ENCODE measurements around the gene SYNGR3. TPM values are rescaled to one million over a fixed set of nuclear protein-coding genes. Genes with fewer than 3 reads are reported as not detected.

SYNGR3 gene
- polyA plus RNA-seq, 3 donors, result 0.20 to 0.29 TPM; not detected in 1

- Histone ChIP-seq H3K9ac (ENCODE audit: insufficient read depth, low read length, poor library complexity, severe bottlenecking) (no peak within 1 kb of the TSS), H3K9me3 (replicated peaks in 1 of 2; ENCODE audit: control insufficient read depth in 1 of 2, insufficient read depth in 1 of 2, low read length in 2 of 2) (peaks cover 0 to 17% of the 10 kb centered on the region in 2 donors), H3K79me2 (ENCODE audit: insufficient read depth, low read length) (no peaks in the 10 kb centered on the region), H3K36me3 (replicated peaks in 1 of 2; ENCODE audit: control insufficient read depth in 1 of 2, insufficient read depth in 2 of 2, low read length in 2 of 2) (peaks cover 31 to 35% of the 10 kb centered on the region in 2 donors), H3K27me3 (ENCODE audit: control insufficient read depth in 2 of 2, insufficient read depth in 2 of 2, low read length in 2 of 2) (peaks cover 30 to 48% of the 10 kb centered on the region in 2 donors), H4K20me1 (ENCODE audit: insufficient read depth, low read length) (peaks cover 8% of the 10 kb centered on the region), H3K4me2 (replicated peaks; ENCODE audit: extremely low read depth, low read length, poor library complexity, severe bottlenecking) (no peak within 1 kb of the TSS), H3K4me1 (ENCODE audit: control insufficient read depth in 1 of 2, insufficient read depth in 2 of 2, low read length in 2 of 2) (peaks cover 20 to 28% of the 10 kb centered on the region in 2 donors), H3K4me3 (replicated peaks in 1 of 3; ENCODE audit: low read depth in 2 of 3, low read length in 3 of 3) (no peak within 1 kb of the TSS), H2AFZ (ENCODE audit: insufficient read depth, low read depth, low read length, poor library complexity, severe bottlenecking) (no peak within 1 kb of the TSS), H3K27ac (ENCODE audit: low read depth in 1 of 2, low read length in 2 of 2) (no peak within 1 kb of the TSS)
- intact Hi-C loops (cut with micrococcal nuclease), result no loop called here
- peak within 1 kb of the TSS in 1 of 2 donors; percentile 89 for H3K4me3 Mint-ChIP-seq
- no peak for TF ChIP-seq CTCF (IDR thresholded peaks at IDR 0.05)
- peaks cover 18% of the 10 kb centered on the region for H3K4me1 Mint-ChIP-seq
- H3K36me3 Mint-ChIP-seq, result peaks cover 34 to 42% of the 10 kb centered on the region in 2 donors
- peaks cover 0 to 12% (median 5%) of the 10 kb centered on the region in 7 donors for H3K9me3 Mint-ChIP-seq
- peaks cover 46 to 63% (median 49%) of the 10 kb centered on the region in 3 donors for H3K27me3 Mint-ChIP-seq (ENCODE audit: low read depth in 3 of 3)
- H3K27ac Mint-ChIP-seq, result peak within 1 kb of the TSS in 2 of 7 donors; percentile 59 to 81
- DNase-seq, result no peak
- 41% methylated on average over 3 of the region's 6 CpGs for WGBS (ENCODE audit: insufficient coverage)
Measured at GRCh38 chr16:1981398-1981836, 8.4 kb upstream of the SYNGR3 start, which contains the start of gene NOXO1. TSS of gene NOXO1 (minus strand) at chr16:1981469. CDS start at chr16:1981179, 290 bp downstream.

DNA sequence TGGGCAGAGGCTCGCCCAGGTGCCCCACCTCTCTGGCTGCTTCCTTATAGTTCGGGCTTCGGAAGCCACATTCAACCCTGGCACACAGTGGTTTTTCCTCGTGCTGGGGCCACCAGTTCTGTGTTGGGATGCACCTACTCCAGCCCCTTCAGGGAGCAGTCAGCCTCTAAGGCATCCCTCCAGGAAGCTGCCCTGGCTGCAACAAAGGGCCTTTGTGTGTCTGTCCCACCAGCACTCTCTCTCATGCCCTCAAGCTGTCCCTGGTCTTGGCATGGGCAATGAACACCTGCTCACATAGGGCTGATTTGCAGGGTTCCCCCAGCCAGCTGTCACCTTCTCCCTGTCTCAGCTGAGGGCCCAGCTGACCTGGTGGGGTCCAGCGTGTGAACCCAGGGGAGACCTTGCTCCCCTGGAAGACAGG is 7.7 kb upstream of the SYNGR3 start:
- WGBS (ENCODE audit: insufficient coverage), result 62% methylated on average over 4 of the region's 5 CpGs
- H3K36me3 Mint-ChIP-seq, result peaks cover 35 to 43% of the 10 kb centered on the region in 2 donors
- no peak overlapping the region for H3K27ac ChIP-seq (ENCODE audit: low read depth in 1 of 2, low read length in 2 of 2)
- H3K4me1 ChIP-seq (ENCODE audit: control insufficient read depth in 1 of 2, insufficient read depth in 2 of 2, low read length in 2 of 2), result peaks cover 20 to 28% of the 10 kb centered on the region in 2 donors
- H4K20me1 ChIP-seq (ENCODE audit: insufficient read depth, low read length), result peaks cover 8% of the 10 kb centered on the region
- H3K4me3 Mint-ChIP-seq, result peak overlapping the region in 1 of 2 donors; percentile 89
- no peak overlapping the region for H3K4me2 ChIP-seq (replicated peaks; ENCODE audit: extremely low read depth, low read length, poor library complexity, severe bottlenecking)
- H3K4me3 ChIP-seq (replicated peaks in 1 of 3; ENCODE audit: low read depth in 2 of 3, low read length in 3 of 3), result no peak overlapping the region
- peaks cover 46 to 63% (median 49%) of the 10 kb centered on the region in 3 donors for H3K27me3 Mint-ChIP-seq (ENCODE audit: low read depth in 3 of 3)
- H3K27me3 ChIP-seq (ENCODE audit: control insufficient read depth in 2 of 2, insufficient read depth in 2 of 2, low read length in 2 of 2), result peaks cover 30 to 48% of the 10 kb centered on the region in 2 donors
- no peak for DNase-seq
- H3K79me2 ChIP-seq (ENCODE audit: insufficient read depth, low read length), result no peaks in the 10 kb centered on the region
- H3K9me3 Mint-ChIP-seq, result peaks cover 0 to 12% (median 5%) of the 10 kb centered on the region in 7 donors
- peaks cover 18% of the 10 kb centered on the region for H3K4me1 Mint-ChIP-seq
- no peak for TF ChIP-seq CTCF (IDR thresholded peaks at IDR 0.05)
- intact Hi-C loops (cut with micrococcal nuclease), result no loop called here
- no peak overlapping the region for H3K27ac Mint-ChIP-seq
- peaks cover 27 to 35% of the 10 kb centered on the region in 2 donors for H3K36me3 ChIP-seq (replicated peaks in 1 of 2; ENCODE audit: control insufficient read depth in 1 of 2, insufficient read depth in 2 of 2, low read length in 2 of 2)
- no peak overlapping the region for H2AFZ ChIP-seq (ENCODE audit: insufficient read depth, low read depth, low read length, poor library complexity, severe bottlenecking)
- peaks cover 0 to 17% of the 10 kb centered on the region in 2 donors for H3K9me3 ChIP-seq (replicated peaks in 1 of 2; ENCODE audit: control insufficient read depth in 1 of 2, insufficient read depth in 1 of 2, low read length in 2 of 2)
- H3K9ac ChIP-seq (ENCODE audit: insufficient read depth, low read length, poor library complexity, severe bottlenecking), result no peak overlapping the region

All from CD14-positive monocyte (primary cell).